Left ventricle myocardium inferior (tissue), 1 donor: Measurements from ENCODE around the gene BCKDK. TPM values are rescaled to one million over a fixed set of nuclear protein-coding genes. Genes with fewer than 3 reads are reported as not detected.
"Not testable (repeated sequence)": the region's sequence is repeated elsewhere in the genome, so short reads cannot be mapped to it uniquely, and the experiment has no call there.

Source experiments
- DNase-seq: peaks from one replicate; pipeline ENCODE4 v3.0.0-alpha.2; 2020
- H3K27ac ChIP-seq: fragments of 200-600 bp; replicated peaks from 2 replicates; pipeline ENCODE4 v1.8.0; 2021
- H3K27me3 ChIP-seq: fragments of 200-600 bp; 2 replicates; pipeline ENCODE4 v1.8.0; 2021; ENCODE audit warnings: low read depth
- H3K36me3 ChIP-seq: fragments of 200-600 bp; 2 replicates; pipeline ENCODE4 v1.8.0; 2021
- H3K4me1 ChIP-seq: fragments of 200-600 bp; 2 replicates; pipeline ENCODE4 v1.8.0; 2021
- H3K4me3 ChIP-seq: fragments of 200-600 bp; 2 replicates; pipeline ENCODE4 v1.8.0; 2021; ENCODE audit warnings: mild to moderate bottlenecking, moderate library complexity
- H3K9me3 ChIP-seq: fragments of 200-600 bp; replicated peaks from 2 replicates; pipeline ENCODE4 v1.8.0; 2021
- CTCF ChIP-seq: fragments of 200-600 bp; IDR thresholded peaks from 2 replicates; pipeline ENCODE4 v1.8.0; 2021; ENCODE audit warnings: antibody characterized with exemption, mild to moderate bottlenecking, borderline replicate concordance
- intact Hi-C: fragments of 100-400 bp; cut with micrococcal nuclease; formaldehyde crosslinking; loops from one replicate; pipeline ENCODE4 v1.11.0; 2022
- total RNA-seq: library from RNA; stranded (reverse); fragmentation: NEBNext Ultra II Directional; extraction: Animal tissue kit (Norgen Biotek cat#: 25700); gene quantifications from one replicate; pipeline ENCODE4 v1.2.1, GENCODE V29; 2021
- donor health status: DM: no; HTN: yes; CAD: no; lungs with severe emphysema.

BCKDK gene
- total RNA-seq, 1 donor from 2014 or later: 75.9 TPM

GRCh38 chr16:31142109-31143010, 34.2 kb downstream of the BCKDK start:
- H3K27me3 ChIP-seq: peaks cover 8% of the 10 kb centered on the region
- H3K4me1 ChIP-seq: peaks cover 39% of the 10 kb centered on the region
- TF ChIP-seq CTCF: peak; percentile 95
- H3K4me3 ChIP-seq: peak overlapping the region; percentile 71
- no peaks in the 10 kb centered on the region for H3K36me3 ChIP-seq
- intact Hi-C loops: loop anchor here (10.0 kb wide), 1 partner anchor 158 kb away; the partner anchor contains the start of gene HSD3B7
- H3K9me3 ChIP-seq: no peaks in the 10 kb centered on the region
- DNase-seq: peak; percentile 99
- peak overlapping the region; percentile 88 for H3K27ac ChIP-seq

GRCh38 chr16:31143011-31143693, 35.0 kb downstream of the BCKDK start:
- H3K27ac ChIP-seq: peak overlapping the region; percentile 88
- intact Hi-C loops: loop anchor here (10.0 kb wide), 1 partner anchor 158 kb away; the partner anchor contains the start of gene HSD3B7
- H3K27me3 ChIP-seq: peaks cover 16% of the 10 kb centered on the region
- DNase-seq: no peak
- no peaks in the 10 kb centered on the region for H3K9me3 ChIP-seq
- H3K4me1 ChIP-seq: peaks cover 37% of the 10 kb centered on the region
- peak overlapping the region; percentile 71 for H3K4me3 ChIP-seq
- H3K36me3 ChIP-seq: no peaks in the 10 kb centered on the region
- TF ChIP-seq CTCF: no peak

- Histone ChIP-seq H3K4me1 (peaks cover 34% of the 10 kb centered on the region), H3K36me3 (no peaks in the 10 kb centered on the region), H3K27me3 (peaks cover 21% of the 10 kb centered on the region), H3K4me3 (no peak overlapping the region), H3K9me3 (no peaks in the 10 kb centered on the region), H3K27ac (no peak overlapping the region)
- intact Hi-C loops: loop anchor here (10.0 kb wide), 1 partner anchor 159 kb away; the partner anchor contains the start of gene HSD3B7
- DNase-seq: no peak
- TF ChIP-seq CTCF: no peak
Measured at GRCh38 chr16:31143694-31144148, 35.5 kb downstream of the BCKDK start.

GRCh38 chr16:31144418-31144817, 36.2 kb downstream of the BCKDK start:
- H3K36me3 ChIP-seq, H3K27ac ChIP-seq, DNase-seq, H3K4me3 ChIP-seq, H3K9me3 ChIP-seq: not testable (repeated sequence)
- intact Hi-C loops: loop anchor here (10.0 kb wide), 1 partner anchor 160 kb away; the partner anchor contains the start of gene HSD3B7
- H3K27me3 ChIP-seq: peaks cover 27% of the 10 kb centered on the region
- peaks cover 28% of the 10 kb centered on the region for H3K4me1 ChIP-seq

- Histone ChIP-seq H3K4me3 (no peak overlapping the region), H3K27me3 (peaks cover 27% of the 10 kb centered on the region), H3K36me3 (no peaks in the 10 kb centered on the region), H3K27ac (no peak overlapping the region), H3K9me3 (no peaks in the 10 kb centered on the region), H3K4me1 (peaks cover 25% of the 10 kb centered on the region)
- no peak for DNase-seq
- TF ChIP-seq CTCF: no peak
- intact Hi-C loops: loop anchor here (10.0 kb wide), 1 partner anchor 161 kb away; the partner anchor contains the start of gene HSD3B7
Measured at GRCh38 chr16:31145398-31145990, 37.3 kb downstream of the BCKDK start.
